ENCODE results near the gene MT1HL1. TPM values are rescaled to one million over a fixed set of nuclear protein-coding genes. Genes with fewer than 3 reads are reported as not detected.

The MT1HL1 gene
- total RNA-seq, 1 experiment from 2014 or later = not detected

DNA sequence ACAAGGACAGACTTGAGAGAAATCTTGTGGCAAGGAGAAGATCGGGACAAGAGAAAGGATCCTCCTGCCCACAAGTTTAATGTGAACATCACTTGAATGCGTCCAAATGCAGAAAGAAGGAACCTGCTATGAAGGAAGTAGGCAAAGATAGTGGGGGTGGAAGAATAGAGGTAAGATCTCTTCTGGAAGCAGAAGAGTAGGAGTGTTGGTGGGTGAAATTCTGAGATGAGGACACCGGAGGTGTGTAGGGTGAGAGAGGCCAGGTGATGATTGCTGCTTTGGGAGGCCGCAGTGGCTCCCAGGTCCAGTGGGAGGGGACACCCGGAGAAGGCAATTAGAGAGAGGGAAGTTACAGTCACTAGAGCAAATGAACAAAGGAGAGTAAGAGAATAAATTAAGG is 44.6 kb upstream of the MT1HL1 start:
- ATAC-seq (no peak), DNase-seq (no peak)
- Histone ChIP-seq H3K27ac (ENCODE audit: low read length) (no peak overlapping the region), H3K9me2 (replicated peaks; ENCODE audit: low read length) (no peaks in the 10 kb centered on the region), H4K20me1 (ENCODE audit: low read length) (no peaks in the 10 kb centered on the region), H3F3A (ENCODE audit: low read length, unreplicated experiment) (no peaks in the 10 kb centered on the region), H3K27me3 (ENCODE audit: low read length) (peaks cover 73% of the 10 kb centered on the region), H3K79me2 (ENCODE audit: low read length) (no peaks in the 10 kb centered on the region), H3K4me3 (ENCODE audit: low read length) (no peak overlapping the region), H2AFZ (ENCODE audit: low read length) (no peak overlapping the region), H3K9ac (ENCODE audit: low read length) (no peak overlapping the region), H3K36me3 (ENCODE audit: low read depth, low read length) (no peaks in the 10 kb centered on the region), H3K4me2 (ENCODE audit: low read length) (no peak overlapping the region), H3K4me1 (ENCODE audit: insufficient read depth, low read length) (no peaks in the 10 kb centered on the region), H3K9me3 (ENCODE audit: low read length) (no peaks in the 10 kb centered on the region)
- BruUV-seq (replicated peaks) = no TSS peak
- TF ChIP-seq, protein P1, sequence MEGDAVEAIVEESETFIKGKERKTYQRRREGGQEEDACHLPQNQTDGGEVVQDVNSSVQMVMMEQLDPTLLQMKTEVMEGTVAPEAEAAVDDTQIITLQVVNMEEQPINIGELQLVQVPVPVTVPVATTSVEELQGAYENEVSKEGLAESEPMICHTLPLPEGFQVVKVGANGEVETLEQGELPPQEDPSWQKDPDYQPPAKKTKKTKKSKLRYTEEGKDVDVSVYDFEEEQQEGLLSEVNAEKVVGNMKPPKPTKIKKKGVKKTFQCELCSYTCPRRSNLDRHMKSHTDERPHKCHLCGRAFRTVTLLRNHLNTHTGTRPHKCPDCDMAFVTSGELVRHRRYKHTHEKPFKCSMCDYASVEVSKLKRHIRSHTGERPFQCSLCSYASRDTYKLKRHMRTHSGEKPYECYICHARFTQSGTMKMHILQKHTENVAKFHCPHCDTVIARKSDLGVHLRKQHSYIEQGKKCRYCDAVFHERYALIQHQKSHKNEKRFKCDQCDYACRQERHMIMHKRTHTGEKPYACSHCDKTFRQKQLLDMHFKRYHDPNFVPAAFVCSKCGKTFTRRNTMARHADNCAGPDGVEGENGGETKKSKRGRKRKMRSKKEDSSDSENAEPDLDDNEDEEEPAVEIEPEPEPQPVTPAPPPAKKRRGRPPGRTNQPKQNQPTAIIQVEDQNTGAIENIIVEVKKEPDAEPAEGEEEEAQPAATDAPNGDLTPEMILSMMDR (conservative IDR thresholded peaks at IDR 0.05; ENCODE audit: low read depth, low read length) = no peak
- TF ChIP-seq EZH2 (IDR thresholded peaks at IDR 0.05; ENCODE audit: low read length, unreplicated experiment) = no peak
- TF ChIP-seq EZH2phosphoT487 (IDR thresholded peaks at IDR 0.05; ENCODE audit: borderline replicate concordance, low read length) = no peak
- ChIA-PET CTCF (no interaction called here), POLR2A (ENCODE audit: unreplicated experiment) (no interaction called here)
- intact Hi-C loops (cut with micrococcal nuclease) = no loop called here

GRCh38 chr1:237045278-237046016 is 41.2 kb upstream of the MT1HL1 start:
- CTCF ChIA-PET = no interaction called here

More at GRCh38 chr1:237045278-237046016, 41.2 kb upstream of the MT1HL1 start:
- TF ChIP-seq EZH2phosphoT487 (IDR thresholded peaks at IDR 0.05; ENCODE audit: borderline replicate concordance, low read length) (no peak), EZH2 (IDR thresholded peaks at IDR 0.05; ENCODE audit: low read length, unreplicated experiment) (no peak)
- TF ChIP-seq, protein P1 (conservative IDR thresholded peaks at IDR 0.05; ENCODE audit: low read depth, low read length) = no peak
- BruUV-seq (replicated peaks) = no TSS peak
- ATAC-seq (no peak), DNase-seq (no peak)
- Histone ChIP-seq H3F3A (ENCODE audit: low read length, unreplicated experiment) (no peaks in the 10 kb centered on the region), H3K9ac (ENCODE audit: low read length) (no peak overlapping the region), H3K4me3 (ENCODE audit: low read length) (no peak overlapping the region), H3K27ac (ENCODE audit: low read length) (no peak overlapping the region), H4K20me1 (ENCODE audit: low read length) (no peaks in the 10 kb centered on the region), H3K36me3 (ENCODE audit: low read depth, low read length) (no peaks in the 10 kb centered on the region), H3K27me3 (ENCODE audit: low read length) (peaks cover 48% of the 10 kb centered on the region), H3K79me2 (ENCODE audit: low read length) (no peaks in the 10 kb centered on the region), H3K9me3 (ENCODE audit: low read length) (no peaks in the 10 kb centered on the region), H3K9me2 (replicated peaks; ENCODE audit: low read length) (no peaks in the 10 kb centered on the region), H3K4me1 (ENCODE audit: insufficient read depth, low read length) (no peaks in the 10 kb centered on the region), H3K4me2 (ENCODE audit: low read length) (no peak overlapping the region), H2AFZ (ENCODE audit: low read length) (no peak overlapping the region)
- POLR2A ChIA-PET (ENCODE audit: unreplicated experiment) = no interaction called here
- intact Hi-C loops (cut with micrococcal nuclease) = no loop called here

Measured in PC-3 (cell line).